B cell (primary cell): ENCODE data around the gene OR10G4.

Experiments
- EZH2 ChIP-seq: IDR thresholded peaks from 2 replicates; pipeline ENCODE4 v1.6.1; 2012; ENCODE audit warnings: borderline replicate concordance, low read depth, mild to moderate bottlenecking, moderate library complexity, low read length; ENCODE audit not compliant: insufficient read depth, poor library complexity, severe bottlenecking
- TF ChIP-seq, protein P1 (sequence below): fragments of 200-600 bp; IDR thresholded peaks from one replicate; pipeline ENCODE4 v1.8.0; 2022; ENCODE audit warnings: antibody characterized with exemption, mild to moderate bottlenecking

DNA sequence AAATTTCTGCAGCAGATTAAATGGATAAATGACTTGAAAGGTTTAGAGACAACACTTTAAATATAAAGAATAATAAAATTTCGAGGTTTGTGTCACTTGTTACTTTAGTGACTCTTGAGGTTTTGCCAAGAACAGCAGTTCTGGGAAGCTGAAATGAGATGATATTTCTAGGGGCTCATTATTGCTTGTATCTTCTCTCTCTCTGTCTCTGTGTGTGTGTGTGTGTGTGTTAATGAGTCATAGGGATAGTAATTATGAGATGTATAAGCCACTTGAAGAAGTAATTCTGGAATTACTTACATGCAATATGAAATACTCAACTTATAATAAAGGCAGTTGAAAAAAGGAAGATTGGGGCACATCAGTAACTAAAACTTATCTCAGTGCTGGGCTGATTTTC, 38.0 kb downstream of the OR10G4 start:
- TF ChIP-seq, protein P1, sequence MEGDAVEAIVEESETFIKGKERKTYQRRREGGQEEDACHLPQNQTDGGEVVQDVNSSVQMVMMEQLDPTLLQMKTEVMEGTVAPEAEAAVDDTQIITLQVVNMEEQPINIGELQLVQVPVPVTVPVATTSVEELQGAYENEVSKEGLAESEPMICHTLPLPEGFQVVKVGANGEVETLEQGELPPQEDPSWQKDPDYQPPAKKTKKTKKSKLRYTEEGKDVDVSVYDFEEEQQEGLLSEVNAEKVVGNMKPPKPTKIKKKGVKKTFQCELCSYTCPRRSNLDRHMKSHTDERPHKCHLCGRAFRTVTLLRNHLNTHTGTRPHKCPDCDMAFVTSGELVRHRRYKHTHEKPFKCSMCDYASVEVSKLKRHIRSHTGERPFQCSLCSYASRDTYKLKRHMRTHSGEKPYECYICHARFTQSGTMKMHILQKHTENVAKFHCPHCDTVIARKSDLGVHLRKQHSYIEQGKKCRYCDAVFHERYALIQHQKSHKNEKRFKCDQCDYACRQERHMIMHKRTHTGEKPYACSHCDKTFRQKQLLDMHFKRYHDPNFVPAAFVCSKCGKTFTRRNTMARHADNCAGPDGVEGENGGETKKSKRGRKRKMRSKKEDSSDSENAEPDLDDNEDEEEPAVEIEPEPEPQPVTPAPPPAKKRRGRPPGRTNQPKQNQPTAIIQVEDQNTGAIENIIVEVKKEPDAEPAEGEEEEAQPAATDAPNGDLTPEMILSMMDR, result no peak
- no peak for TF ChIP-seq EZH2
